HCT116 (cell line): Measurements from ENCODE around the gene ABRACL. TPM values are rescaled to one million over a fixed set of nuclear protein-coding genes. Genes with fewer than 3 reads are reported as not detected.

Experiments
- ATAC-seq: fragments of 200-7000 bp; cut with Tn5 transposase; 2 replicates; pipeline ENCODE4 v1.9.1; 2020; ENCODE audit warnings: mild to moderate bottlenecking, moderate library complexity
- BruUV-seq: library from RNA; stranded (reverse); fragments of 400-500 nt; replicated peaks from 2 replicates; lab custom pipeline; 2021; lab: Mats Ljungman, UMichigan
- CTCF ChIA-PET: fragments of 300-600 bp; sonication (Branson Sonifier 250); formaldehyde crosslinking; loops from one replicate; lab custom pipeline; 2021; ENCODE audit warnings: antibody characterized with exemption; lab: Charles Lee
- POLR2A ChIA-PET: fragments of 300-600, 350-600 bp; sonication (Branson Sonifier 250); formaldehyde crosslinking; loops from one replicate; lab custom pipeline; 2021; ENCODE audit warnings: antibody characterized with exemption; lab: Charles Lee
- RAD21 ChIA-PET, 2 experiments: fragments of 300-600 bp; sonication (Branson Sonifier 250); formaldehyde crosslinking; loops; one replicate each; lab custom pipeline; 2023; ENCODE audit warnings: low total read pairs in 2 of 2; ENCODE audit not compliant: uncharacterized antibody in 2 of 2, unreplicated experiment in 2 of 2, low non-redundant PET in 1 of 2; lab: Charles Lee
- DNase-seq: peaks from one replicate; pipeline ENCODE4 v3.0.0-alpha.2; 2010; ENCODE audit warnings: low read depth, low spot score
- H2AFZ ChIP-seq: fragments of 200-600 bp; shearing (Covaris generic), sonication (generic); 2 replicates; pipeline ENCODE4 v1.6.1; 2017; ENCODE audit warnings: low read depth, mixed run types, mixed read lengths, antibody characterized with exemption, low read length; ENCODE audit not compliant: poor library complexity, severe bottlenecking
- H3K27ac ChIP-seq: 2 replicates; pipeline ENCODE4 v1.5.1; 2012; ENCODE audit warnings: low read depth, low read length
- H3K27me3 ChIP-seq: fragments of 200-600 bp; sonication (generic); 2 replicates; pipeline ENCODE4 v1.6.1; 2016; ENCODE audit warnings: mixed run types, low read length, mixed read lengths; ENCODE audit not compliant: insufficient read depth
- H3K36me3 ChIP-seq, 2 experiments: fragments of 200-500 bp in 1 of 2; fragments of 200-600 bp in 1 of 2; sonication (Bioruptor generic) in 1 of 2; sonication (generic) in 1 of 2; 2 replicates each; pipeline versions ENCODE4 v1.5.1 to v1.6.1; 2014 to 2016; ENCODE audit warnings: low read length in 2 of 2, inconsistent platforms in 1 of 2, mixed read lengths in 1 of 2, mixed run types in 1 of 2; ENCODE audit not compliant: insufficient read depth in 2 of 2, control insufficient read depth in 1 of 2
- H3K4me1 ChIP-seq, 2 experiments: fragments of 200-600 bp in 1 of 2; sonication (generic) in 1 of 2; 2 replicates each; pipeline versions ENCODE4 v1.5.1 to v1.6.1; 2012 to 2017; ENCODE audit warnings: low read length in 2 of 2, inconsistent platforms in 1 of 2, mild to moderate bottlenecking in 1 of 2, mixed read lengths in 1 of 2, mixed run types in 1 of 2, moderate library complexity in 1 of 2; ENCODE audit not compliant: insufficient read depth in 2 of 2, control insufficient read depth in 1 of 2
- H3K4me2 ChIP-seq: fragments of 200-600 bp; sonication (generic); 2 replicates; pipeline ENCODE4 v1.6.1; 2017; ENCODE audit warnings: mixed run types, low read length, mixed read lengths
- H3K4me3 ChIP-seq, 2 experiments: fragments of 200-600 bp in 1 of 2; sonication (generic) in 1 of 2; replicated peaks in 1 of 2; 2 replicates each; pipeline ENCODE4 v1.5.1; 2011 to 2016; ENCODE audit warnings: low read length in 2 of 2, control low read depth in 1 of 2, low read depth in 1 of 2, mild to moderate bottlenecking in 1 of 2, mixed read lengths in 1 of 2, mixed run types in 1 of 2
- H3K79me2 ChIP-seq: fragments of 200-600 bp; sonication (generic); 2 replicates; pipeline ENCODE4 v1.6.1; 2017; ENCODE audit warnings: mild to moderate bottlenecking, mixed run types, low read length, moderate library complexity, mixed read lengths; ENCODE audit not compliant: insufficient read depth
- H3K9ac ChIP-seq: fragments of 200-600 bp; sonication (generic); 2 replicates; pipeline ENCODE4 v1.6.1; 2016; ENCODE audit warnings: low read length, mixed read lengths
- H3K9me2 ChIP-seq: fragments of 200-600 bp; sonication (generic), shearing (Covaris generic); 2 replicates; pipeline ENCODE4 v1.6.1; 2017; ENCODE audit warnings: mixed run types, mild to moderate bottlenecking, moderate library complexity; ENCODE audit not compliant: insufficient read depth
- H3K9me3 ChIP-seq, 2 experiments: fragments of 200-500 bp in 1 of 2; fragments of 200-600 bp in 1 of 2; sonication (Bioruptor generic) in 1 of 2; sonication (generic) in 1 of 2; 2 replicates each; pipeline ENCODE4 v1.6.1; 2014 to 2017; ENCODE audit warnings: low read length in 2 of 2, mixed read lengths in 2 of 2, inconsistent platforms in 1 of 2, low read depth in 1 of 2, mild to moderate bottlenecking in 1 of 2, mixed run types in 1 of 2, moderate library complexity in 1 of 2; ENCODE audit not compliant: control insufficient read depth in 1 of 2, insufficient read depth in 1 of 2
- H4K20me1 ChIP-seq: fragments of 200-600 bp; sonication (generic), shearing (Covaris generic); 2 replicates; pipeline ENCODE4 v1.6.1; 2017; ENCODE audit warnings: mixed run types, mild to moderate bottlenecking, moderate library complexity; ENCODE audit not compliant: insufficient read depth
- CBX3 ChIP-seq: IDR thresholded peaks from 2 replicates; pipeline ENCODE4 v1.6.1; 2012; ENCODE audit warnings: low read depth
- CEBPB ChIP-seq: IDR thresholded peaks from 2 replicates; pipeline ENCODE4 v1.6.1; 2012; ENCODE audit warnings: low read depth
- EGR1 ChIP-seq: IDR thresholded peaks from 2 replicates; pipeline ENCODE4 v1.6.1; 2012; ENCODE audit warnings: low read depth
- ELF1 ChIP-seq: IDR thresholded peaks from 2 replicates; pipeline ENCODE4 v1.6.1; 2012; ENCODE audit warnings: low read depth, borderline replicate concordance
- FOSL1 ChIP-seq: IDR thresholded peaks from 2 replicates; pipeline ENCODE4 v1.6.1; 2012; ENCODE audit warnings: low read depth
- JUND ChIP-seq: IDR thresholded peaks from 2 replicates; pipeline ENCODE4 v1.6.1; 2012
- MAX ChIP-seq: IDR thresholded peaks from 2 replicates; pipeline ENCODE4 v1.6.1; 2012
- SP1 ChIP-seq: IDR thresholded peaks from 2 replicates; pipeline ENCODE4 v1.6.1; 2012; ENCODE audit warnings: low read depth
- ZBTB33 ChIP-seq: IDR thresholded peaks from 2 replicates; pipeline ENCODE4 v1.6.1; 2011; ENCODE audit warnings: mild to moderate bottlenecking, low read length, moderate library complexity; ENCODE audit not compliant: insufficient replicate concordance; ENCODE audit errors: extremely low read depth
- intact Hi-C: fragments of 100-400 bp; cut with micrococcal nuclease; formaldehyde crosslinking; loops from 2 replicates; pipeline ENCODE4 v1.10.0; 2022
- total RNA-seq: library from RNA; stranded (reverse); gene quantifications from one replicate; pipeline ENCODE4 v1.2.1, GENCODE V29; 2021; ENCODE audit not compliant: unreplicated experiment
- TF ChIP-seq, protein P1 (sequence below): IDR thresholded peaks from 2 replicates; pipeline ENCODE4 v1.6.1; 2012; ENCODE audit warnings: low read depth

The ABRACL gene
- total RNA-seq, 1 experiment from 2014 or later: 47.4 TPM

DNA sequence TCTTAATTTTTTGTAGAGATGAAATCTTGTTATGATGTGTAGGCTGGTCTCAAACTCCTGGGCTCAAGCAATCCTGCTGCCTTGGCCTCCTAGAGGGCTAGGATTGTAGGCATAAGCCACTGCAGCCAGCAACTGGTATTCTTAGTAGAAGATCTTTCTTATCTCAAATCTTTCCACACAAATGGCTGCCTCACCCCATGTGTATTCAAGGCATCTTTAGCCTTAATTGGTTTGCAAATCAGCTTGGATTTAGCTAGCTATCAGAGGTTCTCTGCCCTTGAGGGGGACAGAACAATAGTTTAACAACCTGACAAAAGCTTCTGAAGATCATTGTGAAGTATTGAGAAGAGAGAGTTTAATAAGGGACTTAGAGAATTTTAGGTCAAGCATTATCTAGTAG lies 17.9 kb upstream of the ABRACL start:
- Histone ChIP-seq H3K9ac (no peak overlapping the region), H3K36me3 (no peaks in the 10 kb centered on the region), H3K27ac (no peak overlapping the region), H3K9me3 (no peaks in the 10 kb centered on the region), H4K20me1 (no peaks in the 10 kb centered on the region), H3K4me2 (no peak overlapping the region), H3K9me2 (no peaks in the 10 kb centered on the region), H2AFZ (no peak overlapping the region), H3K79me2 (no peaks in the 10 kb centered on the region), H3K4me1 (no peaks in the 10 kb centered on the region), H3K27me3 (no peaks in the 10 kb centered on the region), H3K4me3 (no peak overlapping the region)
- intact Hi-C loops: no loop called here
- ChIA-PET CTCF (no interaction called here), RAD21 (no interaction called here), POLR2A (no interaction called here)
- ATAC-seq (no peak), DNase-seq (no peak)
- TF ChIP-seq ELF1 (no peak), EGR1 (no peak), JUND (no peak), SP1 (no peak)
- TF ChIP-seq, protein P1, sequence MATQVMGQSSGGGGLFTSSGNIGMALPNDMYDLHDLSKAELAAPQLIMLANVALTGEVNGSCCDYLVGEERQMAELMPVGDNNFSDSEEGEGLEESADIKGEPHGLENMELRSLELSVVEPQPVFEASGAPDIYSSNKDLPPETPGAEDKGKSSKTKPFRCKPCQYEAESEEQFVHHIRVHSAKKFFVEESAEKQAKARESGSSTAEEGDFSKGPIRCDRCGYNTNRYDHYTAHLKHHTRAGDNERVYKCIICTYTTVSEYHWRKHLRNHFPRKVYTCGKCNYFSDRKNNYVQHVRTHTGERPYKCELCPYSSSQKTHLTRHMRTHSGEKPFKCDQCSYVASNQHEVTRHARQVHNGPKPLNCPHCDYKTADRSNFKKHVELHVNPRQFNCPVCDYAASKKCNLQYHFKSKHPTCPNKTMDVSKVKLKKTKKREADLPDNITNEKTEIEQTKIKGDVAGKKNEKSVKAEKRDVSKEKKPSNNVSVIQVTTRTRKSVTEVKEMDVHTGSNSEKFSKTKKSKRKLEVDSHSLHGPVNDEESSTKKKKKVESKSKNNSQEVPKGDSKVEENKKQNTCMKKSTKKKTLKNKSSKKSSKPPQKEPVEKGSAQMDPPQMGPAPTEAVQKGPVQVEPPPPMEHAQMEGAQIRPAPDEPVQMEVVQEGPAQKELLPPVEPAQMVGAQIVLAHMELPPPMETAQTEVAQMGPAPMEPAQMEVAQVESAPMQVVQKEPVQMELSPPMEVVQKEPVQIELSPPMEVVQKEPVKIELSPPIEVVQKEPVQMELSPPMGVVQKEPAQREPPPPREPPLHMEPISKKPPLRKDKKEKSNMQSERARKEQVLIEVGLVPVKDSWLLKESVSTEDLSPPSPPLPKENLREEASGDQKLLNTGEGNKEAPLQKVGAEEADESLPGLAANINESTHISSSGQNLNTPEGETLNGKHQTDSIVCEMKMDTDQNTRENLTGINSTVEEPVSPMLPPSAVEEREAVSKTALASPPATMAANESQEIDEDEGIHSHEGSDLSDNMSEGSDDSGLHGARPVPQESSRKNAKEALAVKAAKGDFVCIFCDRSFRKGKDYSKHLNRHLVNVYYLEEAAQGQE: no peak
- no TSS peak for BruUV-seq

- no peak for ATAC-seq
- Histone ChIP-seq H3K9me2 (no peaks in the 10 kb centered on the region), H3K27me3 (no peaks in the 10 kb centered on the region), H3K4me1 (no peaks in the 10 kb centered on the region), H3K4me3 (no peak overlapping the region), H3K36me3 (no peaks in the 10 kb centered on the region), H4K20me1 (no peaks in the 10 kb centered on the region), H3K9ac (no peak overlapping the region), H3K9me3 (no peaks in the 10 kb centered on the region), H3K79me2 (no peaks in the 10 kb centered on the region), H3K4me2 (no peak overlapping the region), H2AFZ (no peak overlapping the region), H3K27ac (no peak overlapping the region)
- BruUV-seq: no TSS peak
- no peak for TF ChIP-seq EGR1
- TF ChIP-seq, protein P1: no peak
- TF ChIP-seq ELF1: no peak
- TF ChIP-seq MAX: no peak
- TF ChIP-seq ZBTB33: no peak
- no peak for TF ChIP-seq CBX3
- no peak for TF ChIP-seq FOSL1
- TF ChIP-seq CEBPB: no peak
- ChIA-PET POLR2A (no interaction called here), CTCF (no interaction called here), RAD21 (no interaction called here)
- DNase-seq: no peak
- intact Hi-C loops: no loop called here
Observed at GRCh38 chr6:139011980-139012379, 16.6 kb upstream of the ABRACL start.
